Smooth muscle cell (in vitro differentiated cells): Measurements from ENCODE around the gene TOX2. TPM values are rescaled to one million over a fixed set of nuclear protein-coding genes. Genes with fewer than 3 reads are reported as not detected.

Source experiments
- DNase-seq: peaks from one replicate; lab custom pipeline; 2025; ENCODE audit not compliant: unreplicated experiment; lab: John Stamatoyannopoulos, UW
- H2AFZ ChIP-seq: fragments of 200-600 bp; sonication (generic); 2 replicates; pipeline ENCODE4 v1.6.0; 2016; ENCODE audit warnings: antibody characterized with exemption, low read depth, mild to moderate bottlenecking
- H3F3A ChIP-seq: fragments of 200-600 bp; sonication (generic); 2 replicates; pipeline ENCODE4 v1.6.0; 2017; ENCODE audit warnings: antibody characterized with exemption, low read depth
- H3K27ac ChIP-seq: fragments of 200-600 bp; sonication (generic); 2 replicates; pipeline ENCODE4 v1.5.1; 2016; ENCODE audit warnings: low read depth, mild to moderate bottlenecking
- H3K27me3 ChIP-seq: fragments of 200-600 bp; sonication (generic); 2 replicates; pipeline ENCODE4 v1.6.1; 2016; ENCODE audit warnings: low read depth, mild to moderate bottlenecking
- H3K36me3 ChIP-seq: fragments of 200-600 bp; sonication (generic); 2 replicates; pipeline ENCODE4 v1.5.1; 2016; ENCODE audit warnings: low read depth
- H3K4me1 ChIP-seq: fragments of 200-600 bp; sonication (generic); 2 replicates; pipeline ENCODE4 v1.5.1; 2016; ENCODE audit warnings: low read depth
- H3K4me2 ChIP-seq: fragments of 200-600 bp; sonication (generic); 2 replicates; pipeline ENCODE4 v1.6.0; 2016; ENCODE audit warnings: mild to moderate bottlenecking
- H3K4me3 ChIP-seq: fragments of 200-600 bp; sonication (generic); 2 replicates; pipeline ENCODE4 v1.5.1; 2016; ENCODE audit warnings: mild to moderate bottlenecking
- H3K79me2 ChIP-seq: fragments of 200-600 bp; sonication (generic); 2 replicates; pipeline ENCODE4 v1.6.0; 2016; ENCODE audit warnings: low read depth, mild to moderate bottlenecking
- H3K9ac ChIP-seq: fragments of 200-600 bp; sonication (generic); 2 replicates; pipeline ENCODE4 v1.6.0; 2016; ENCODE audit warnings: low read depth
- H3K9me3 ChIP-seq: fragments of 200-600 bp; sonication (generic); replicated peaks from 2 replicates; pipeline ENCODE4 v1.5.1; 2016; ENCODE audit warnings: low read depth
- H4K20me1 ChIP-seq: fragments of 200-600 bp; sonication (generic); 2 replicates; pipeline ENCODE4 v1.6.0; 2016; ENCODE audit warnings: low read depth
- WGBS: methylation state at CpG from one replicate; pipeline ENCODE4 v1.1.7; 2016; ENCODE audit warnings: low lambda C conversion rate; 5-methylcytosine and 5-hydroxymethylcytosine counted together
- polyA plus RNA-seq: library from polyadenylated mRNA; unstranded; fragments of >200 nt; fragmentation: Nextera tagmentation; extraction: Ambion mirVana; gene quantifications from 2 replicates; pipeline ENCODE4 v1.2.1, GENCODE V29; 2016
- total RNA-seq: library from RNA; depleted of rRNA; stranded (reverse); fragments of >200 nt; gene quantifications from 2 replicates; pipeline ENCODE4 v1.2.3, GENCODE V29; 2014
- TF ChIP-seq, protein P1 (sequence below): fragments of 200-600 bp; sonication (generic); IDR thresholded peaks from 2 replicates; pipeline ENCODE4 v1.5.1; 2017; ENCODE audit warnings: borderline replicate concordance, mild to moderate bottlenecking, antibody characterized with exemption; ENCODE audit not compliant: insufficient read depth, poor library complexity, severe bottlenecking

TOX2 gene
- total and polyA plus RNA-seq, 2 experiments from 2014 or later: 1.1 to 3.8 TPM

DNA sequence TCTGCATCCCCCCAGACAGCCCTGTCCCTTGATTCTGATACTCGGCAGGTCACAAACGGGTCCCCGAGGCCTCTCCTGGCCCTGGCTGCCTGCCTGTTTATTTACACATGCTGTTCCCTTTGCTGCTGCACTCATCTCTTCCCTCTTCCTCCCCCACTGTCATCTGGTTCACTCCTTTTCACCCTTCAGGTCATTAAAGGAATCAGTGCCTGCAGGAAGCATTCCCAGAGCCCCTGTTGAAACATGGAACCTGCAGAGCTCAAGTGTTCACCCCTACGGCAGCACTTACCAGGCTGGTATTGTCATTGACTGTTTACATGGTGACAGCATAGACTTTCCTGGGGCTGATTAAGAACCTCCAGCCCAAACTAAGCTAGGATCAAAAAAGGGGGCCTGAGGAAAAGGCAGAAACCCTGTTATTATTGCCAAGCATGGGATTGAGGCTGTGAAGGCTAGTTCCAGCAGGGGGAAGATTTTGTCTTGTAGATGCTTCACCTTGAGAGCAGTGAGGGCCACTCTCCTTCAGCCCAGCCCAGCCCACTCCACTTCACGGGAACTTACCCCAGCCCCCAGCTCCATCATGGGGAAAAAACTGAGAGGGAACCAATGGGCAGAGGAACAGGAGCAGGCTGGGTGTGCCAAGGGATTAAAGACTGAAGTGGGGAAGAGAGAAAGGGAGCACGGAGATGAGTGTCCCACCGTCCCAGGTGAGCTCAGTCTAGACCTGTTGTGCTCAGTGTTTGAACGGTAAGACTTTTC, 199.1 kb downstream of the TOX2 start:
- H3K9ac ChIP-seq: no peak overlapping the region
- H3K79me2 ChIP-seq: no peaks in the 10 kb centered on the region
- 80% methylated on average over 8 of the region's 8 CpGs for WGBS
- no peak overlapping the region for H3K4me2 ChIP-seq
- no peaks in the 10 kb centered on the region for H3K36me3 ChIP-seq
- no peaks in the 10 kb centered on the region for H3K4me1 ChIP-seq
- no peaks in the 10 kb centered on the region for H3F3A ChIP-seq
- H4K20me1 ChIP-seq: no peaks in the 10 kb centered on the region
- H3K27ac ChIP-seq: no peak overlapping the region
- DNase-seq: no peak
- H3K27me3 ChIP-seq: no peaks in the 10 kb centered on the region
- TF ChIP-seq, protein P1, sequence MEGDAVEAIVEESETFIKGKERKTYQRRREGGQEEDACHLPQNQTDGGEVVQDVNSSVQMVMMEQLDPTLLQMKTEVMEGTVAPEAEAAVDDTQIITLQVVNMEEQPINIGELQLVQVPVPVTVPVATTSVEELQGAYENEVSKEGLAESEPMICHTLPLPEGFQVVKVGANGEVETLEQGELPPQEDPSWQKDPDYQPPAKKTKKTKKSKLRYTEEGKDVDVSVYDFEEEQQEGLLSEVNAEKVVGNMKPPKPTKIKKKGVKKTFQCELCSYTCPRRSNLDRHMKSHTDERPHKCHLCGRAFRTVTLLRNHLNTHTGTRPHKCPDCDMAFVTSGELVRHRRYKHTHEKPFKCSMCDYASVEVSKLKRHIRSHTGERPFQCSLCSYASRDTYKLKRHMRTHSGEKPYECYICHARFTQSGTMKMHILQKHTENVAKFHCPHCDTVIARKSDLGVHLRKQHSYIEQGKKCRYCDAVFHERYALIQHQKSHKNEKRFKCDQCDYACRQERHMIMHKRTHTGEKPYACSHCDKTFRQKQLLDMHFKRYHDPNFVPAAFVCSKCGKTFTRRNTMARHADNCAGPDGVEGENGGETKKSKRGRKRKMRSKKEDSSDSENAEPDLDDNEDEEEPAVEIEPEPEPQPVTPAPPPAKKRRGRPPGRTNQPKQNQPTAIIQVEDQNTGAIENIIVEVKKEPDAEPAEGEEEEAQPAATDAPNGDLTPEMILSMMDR: no peak
- no peak overlapping the region for H3K4me3 ChIP-seq
- H3K9me3 ChIP-seq: no peaks in the 10 kb centered on the region
- H2AFZ ChIP-seq: no peak overlapping the region

DNA sequence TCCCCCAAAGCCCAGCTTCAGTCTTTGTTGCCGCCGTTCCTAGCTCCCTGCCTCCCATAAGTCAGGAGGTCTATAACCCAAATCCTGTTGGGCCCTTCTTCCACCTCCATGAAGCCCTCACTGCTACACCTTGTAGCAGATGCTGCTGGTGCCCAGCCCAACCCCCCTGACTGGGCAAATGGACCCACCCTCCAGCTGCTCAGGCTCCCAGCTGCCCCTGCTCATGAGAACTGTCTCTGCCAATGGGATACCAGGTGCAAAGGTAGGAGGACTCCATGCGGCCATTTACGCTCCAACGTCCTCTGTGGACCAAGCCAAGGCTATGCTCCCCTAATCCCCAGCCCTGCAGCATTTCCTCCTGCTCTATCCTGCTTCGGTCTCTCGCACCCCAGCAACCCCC, 200.5 kb downstream of the TOX2 start:
- Histone ChIP-seq H4K20me1 (no peaks in the 10 kb centered on the region), H3K9me3 (no peaks in the 10 kb centered on the region), H3K4me1 (no peaks in the 10 kb centered on the region), H3K36me3 (no peaks in the 10 kb centered on the region), H3K4me3 (no peak overlapping the region), H3K27me3 (no peaks in the 10 kb centered on the region), H3K79me2 (no peaks in the 10 kb centered on the region), H3K4me2 (no peak overlapping the region), H3K9ac (no peak overlapping the region), H3F3A (no peaks in the 10 kb centered on the region), H2AFZ (no peak overlapping the region), H3K27ac (no peak overlapping the region)
- TF ChIP-seq, protein P1: no peak
- no peak for DNase-seq
- WGBS: 97% methylated on average over 7 of the region's 7 CpGs

- Histone ChIP-seq H3F3A (no peaks in the 10 kb centered on the region), H3K4me1 (no peaks in the 10 kb centered on the region), H3K79me2 (no peaks in the 10 kb centered on the region), H4K20me1 (no peaks in the 10 kb centered on the region), H3K27me3 (no peaks in the 10 kb centered on the region), H3K4me2 (no peak overlapping the region), H2AFZ (no peak overlapping the region), H3K36me3 (no peaks in the 10 kb centered on the region), H3K4me3 (no peak overlapping the region), H3K9me3 (no peaks in the 10 kb centered on the region), H3K27ac (no peak overlapping the region), H3K9ac (no peak overlapping the region)
- WGBS: 96% methylated on average over 65 of the region's 76 CpGs
- DNase-seq: no peak
- TF ChIP-seq, protein P1: no peak
Measured at GRCh38 chr20:44115762-44116644, 201.4 kb downstream of the TOX2 start.
